ENCODE data around the gene ARMC2.
A peak's percentile ranks its signal among the peaks of the same experiment; 100 is the strongest.

The ARMC2 gene

GRCh38 chr6:108988296-108988695, 140.1 kb downstream of the ARMC2 start:
- DNase-seq (ENCODE audit: low spot score) = no peak

GRCh38 chr6:108988765-108989164, 140.5 kb downstream of the ARMC2 start:
- no peak for DNase-seq (ENCODE audit: low spot score)

GRCh38 chr6:108989700-108990099, 141.5 kb downstream of the ARMC2 start:
- no peak for DNase-seq (ENCODE audit: low spot score)

- DNase-seq (ENCODE audit: low spot score) = no peak
Measured at GRCh38 chr6:108993876-108994275, 145.7 kb downstream of the ARMC2 start.

- DNase-seq (ENCODE audit: low spot score) = no peak
Measured at GRCh38 chr6:108995296-108995695, 147.1 kb downstream of the ARMC2 start.

- no peak for DNase-seq (ENCODE audit: low spot score)
Measured at GRCh38 chr6:108996208-108996607, 148.0 kb downstream of the ARMC2 start.

GRCh38 chr6:108998485-108998884, 150.3 kb downstream of the ARMC2 start:
- no peak for DNase-seq (ENCODE audit: low spot score)

GRCh38 chr6:108999428-108999827, 151.2 kb downstream of the ARMC2 start:
- DNase-seq (ENCODE audit: low spot score) = no peak

GRCh38 chr6:109000289-109000688, 152.1 kb downstream of the ARMC2 start:
- DNase-seq (ENCODE audit: low spot score) = no peak

- no peak for DNase-seq (ENCODE audit: low spot score)
Measured at GRCh38 chr6:109001291-109001894, 153.2 kb downstream of the ARMC2 start.

GRCh38 chr6:109002051-109002697, 154.0 kb downstream of the ARMC2 start:
- DNase-seq (ENCODE audit: low spot score) = peak; percentile 76

GRCh38 chr6:109002882-109003281, 154.7 kb downstream of the ARMC2 start:
- no peak for DNase-seq (ENCODE audit: low spot score)

GRCh38 chr6:109006818-109007217, 158.6 kb downstream of the ARMC2 start:
- no peak for DNase-seq (ENCODE audit: low spot score)

- DNase-seq (ENCODE audit: low spot score) = no peak
Measured at GRCh38 chr6:109007521-109007920, 159.3 kb downstream of the ARMC2 start.

- no peak for DNase-seq (ENCODE audit: low spot score)
Measured at GRCh38 chr6:109008054-109008453, 159.8 kb downstream of the ARMC2 start.

- DNase-seq (ENCODE audit: low spot score) = peak; percentile 85
Measured at GRCh38 chr6:109008537-109009235, 160.5 kb downstream of the ARMC2 start.

- DNase-seq (ENCODE audit: low spot score) = peak; percentile 92
Measured at GRCh38 chr6:109009236-109009961, 161.2 kb downstream of the ARMC2 start.

- no peak for DNase-seq (ENCODE audit: low spot score)
Measured at GRCh38 chr6:109009962-109010704, 161.9 kb downstream of the ARMC2 start.

- no peak for DNase-seq (ENCODE audit: low spot score)
Measured at GRCh38 chr6:109010705-109011102, 162.5 kb downstream of the ARMC2 start.

GRCh38 chr6:109013656-109014305, 165.6 kb downstream of the ARMC2 start:
- no peak for DNase-seq (ENCODE audit: low spot score)

- no peak for DNase-seq (ENCODE audit: low spot score)
Measured at GRCh38 chr6:109014606-109015005, 166.4 kb downstream of the ARMC2 start.
